HG03045 (cell line): ENCODE results near the gene PAM.
A peak's percentile ranks its signal among the peaks of the same experiment; 100 is the strongest.

Experiments used
- ATAC-seq: cut with Tn5 transposase; IDR thresholded peaks from one replicate; pipeline ENCODE4 v1.9.1; 2021; ENCODE audit warnings: mild to moderate bottlenecking, moderate library complexity; ENCODE audit not compliant: unreplicated experiment

PAM gene

GRCh38 chr5:102754767-102755431 is at the start of gene PAM:
Gene PAM (plus strand): TSS chr5:102755305. CDS start chr5:102866196, 110,891 bp downstream.
- ATAC-seq = peak; percentile 91

- ATAC-seq = no peak
Observed at GRCh38 chr5:102711525-102712385, 43.4 kb upstream of the PAM start.

- ATAC-seq = no peak
Observed at GRCh38 chr5:102713278-102713677, 41.8 kb upstream of the PAM start.

- no peak for ATAC-seq
Observed at GRCh38 chr5:102713682-102714231, 41.3 kb upstream of the PAM start.

GRCh38 chr5:102715082-102715807 is 39.9 kb upstream of the PAM start:
- no peak for ATAC-seq

- no peak for ATAC-seq
Observed at GRCh38 chr5:102716017-102716416, 39.1 kb upstream of the PAM start.

GRCh38 chr5:102718819-102719218 is 36.3 kb upstream of the PAM start:
- no peak for ATAC-seq

- no peak for ATAC-seq
Observed at GRCh38 chr5:102719886-102720285, 35.2 kb upstream of the PAM start.

GRCh38 chr5:102720969-102721368 is 34.1 kb upstream of the PAM start:
- no peak for ATAC-seq

GRCh38 chr5:102722931-102723330 is 32.2 kb upstream of the PAM start:
- no peak for ATAC-seq

- no peak for ATAC-seq
Observed at GRCh38 chr5:102731693-102732092, 23.4 kb upstream of the PAM start.

GRCh38 chr5:102733534-102733933 is 21.6 kb upstream of the PAM start:
- ATAC-seq = no peak

GRCh38 chr5:102737161-102737560 is 17.9 kb upstream of the PAM start:
- no peak for ATAC-seq

- no peak for ATAC-seq
Observed at GRCh38 chr5:102737805-102738469, 17.2 kb upstream of the PAM start.

- ATAC-seq = no peak
Observed at GRCh38 chr5:102740515-102740914, 14.6 kb upstream of the PAM start.

GRCh38 chr5:102742215-102742614 is 12.9 kb upstream of the PAM start:
- ATAC-seq = no peak

GRCh38 chr5:102743900-102744299 is 11.2 kb upstream of the PAM start:
- ATAC-seq = no peak

- ATAC-seq = peak; percentile 62
Observed at GRCh38 chr5:102747386-102748166, 7.5 kb upstream of the PAM start.

GRCh38 chr5:102749416-102750030 is 5.6 kb upstream of the PAM start:
- no peak for ATAC-seq
